ENCODE measurements around the gene CCT8. TPM values are rescaled to one million over a fixed set of nuclear protein-coding genes. Genes with fewer than 3 reads are reported as not detected.

The CCT8 gene
- total and polyA plus RNA-seq, 9 of the 15 experiments (the other 6 are each of a cell fraction or from before 2014, with no cell fraction given), result 451 to 1,153 (median 677) TPM

- TF ChIP-seq THRB (CRISPR knock-in tag; conservative IDR thresholded peaks at IDR 0.05), result no peak
- TF ChIP-seq C11orf30 (IDR thresholded peaks at IDR 0.05; ENCODE audit: low read depth), result peak; percentile 98
- TF ChIP-seq FOXP1 (CRISPR knock-in tag; IDR thresholded peaks at IDR 0.05), result 0 out of 2 replicates have a peak, but pooled peaks have one; percentile 82
- TF ChIP-seq FOXJ2 (tag; IDR thresholded peaks at IDR 0.05), result no peak
- no peak for TF ChIP-seq ZSCAN29 (IDR thresholded peaks at IDR 0.05)
- peak in 1 of 3 experiments; percentile 90; a peak in 3 of 6 replicates for TF ChIP-seq ZBTB11 (CRISPR knock-in tag; IDR thresholded peaks at IDR 0.05)
- TF ChIP-seq GABPB2 (CRISPR knock-in tag; conservative IDR thresholded peaks at IDR 0.05), result no peak
- peak; percentile 94 for TF ChIP-seq SIN3B (IDR thresholded peaks at IDR 0.05; ENCODE audit: low read depth)
- no peak for TF ChIP-seq SMARCA4 (IDR thresholded peaks at IDR 0.05)
- TF ChIP-seq STAT5A (IDR thresholded peaks at IDR 0.05; ENCODE audit: borderline replicate concordance, low read length), result no peak
- peak; percentile 98 for TF ChIP-seq NFYB (IDR thresholded peaks at IDR 0.05; ENCODE audit: extremely low read depth, insufficient read length)
- no peak for TF ChIP-seq ZNF124 (CRISPR knock-in tag; IDR thresholded peaks at IDR 0.05)
- no peak for TF ChIP-seq PTTG1 (tag; IDR thresholded peaks at IDR 0.05; ENCODE audit: low read depth)
- no peak for TF ChIP-seq MECOM (CRISPR knock-in tag; IDR thresholded peaks at IDR 0.05)
- 0 out of 2 replicates have a peak, but pooled peaks have one; percentile 35 for TF ChIP-seq POLR2AphosphoS2 (IDR thresholded peaks at IDR 0.05; ENCODE audit: low read length)
- no peak; the same call in 1 of the 2 replicates for TF ChIP-seq SREBF1 (IDR thresholded peaks at IDR 0.05; ENCODE audit: borderline replicate concordance, low read depth, low read length)
- peak; percentile 95 for TF ChIP-seq MBD2 (IDR thresholded peaks at IDR 0.05; ENCODE audit: borderline replicate concordance, low read depth)
- peak; percentile 94 for TF ChIP-seq ELF1 (tag; IDR thresholded peaks at IDR 0.05)
- TF ChIP-seq PHB2 (IDR thresholded peaks at IDR 0.05; ENCODE audit: low read depth), result no peak
- no peak for TF ChIP-seq ELK3 (CRISPR knock-in tag; IDR thresholded peaks at IDR 0.05)
- peak; percentile 90 for TF ChIP-seq TAF7 (tag; IDR thresholded peaks at IDR 0.05)
- peak; percentile 26 for TF ChIP-seq MAFK (IDR thresholded peaks at IDR 0.05; ENCODE audit: low read length)
- TF ChIP-seq, protein P1, sequence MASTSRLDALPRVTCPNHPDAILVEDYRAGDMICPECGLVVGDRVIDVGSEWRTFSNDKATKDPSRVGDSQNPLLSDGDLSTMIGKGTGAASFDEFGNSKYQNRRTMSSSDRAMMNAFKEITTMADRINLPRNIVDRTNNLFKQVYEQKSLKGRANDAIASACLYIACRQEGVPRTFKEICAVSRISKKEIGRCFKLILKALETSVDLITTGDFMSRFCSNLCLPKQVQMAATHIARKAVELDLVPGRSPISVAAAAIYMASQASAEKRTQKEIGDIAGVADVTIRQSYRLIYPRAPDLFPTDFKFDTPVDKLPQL (IDR thresholded peaks at IDR 0.05; ENCODE audit: extremely low read depth, insufficient read length), result no peak
Measured at GRCh38 chr21:29024474-29025327, 48.7 kb downstream of the CCT8 start, which contains the start of gene USP16 (continued).

Data from K562 (cell line).